Measurements from ENCODE around the gene DUOX1. TPM values are rescaled to one million over a fixed set of nuclear protein-coding genes. Genes with fewer than 3 reads are reported as not detected.

The DUOX1 gene
- polyA plus RNA-seq, 3 donors, result 1.9 to 8.9 (median 8.5) TPM

- DNase-seq, result no peak
Observed at GRCh38 chr15:45105586-45105985, 24.2 kb upstream of the DUOX1 start.

- no peak for DNase-seq
Observed at GRCh38 chr15:45106002-45106790, 23.6 kb upstream of the DUOX1 start.

- DNase-seq, result no peak
Observed at GRCh38 chr15:45107941-45108630, 21.7 kb upstream of the DUOX1 start.

DNA sequence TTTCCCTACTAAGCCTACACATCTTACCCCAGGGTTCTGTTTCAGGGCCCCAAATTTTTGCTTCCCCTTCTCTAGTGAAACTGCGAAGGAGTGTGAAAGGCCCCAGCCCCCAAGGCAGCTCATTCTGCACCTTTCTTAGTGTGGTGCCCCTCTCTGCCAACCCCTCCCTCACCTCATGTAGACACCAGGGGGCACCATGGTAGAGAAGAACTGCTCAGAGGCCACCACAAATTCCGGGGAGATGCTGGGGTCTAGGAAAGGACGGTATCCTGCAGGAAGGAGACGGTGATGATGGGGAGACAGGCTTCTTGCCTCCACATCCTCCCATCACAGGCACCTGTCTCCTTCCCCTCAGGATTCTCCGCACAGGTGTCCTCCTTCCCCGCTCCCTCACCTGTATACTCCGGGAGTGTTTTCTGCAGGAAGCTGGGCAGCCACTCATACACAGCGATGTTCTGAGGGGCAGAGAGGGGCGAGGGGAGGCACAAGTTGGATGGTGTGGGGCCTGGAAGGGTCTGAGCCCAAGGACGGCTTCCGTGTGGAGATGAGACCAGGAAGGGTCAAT is 19.5 kb upstream of the DUOX1 start:
- DNase-seq, result no peak

- DNase-seq, result no peak
Observed at GRCh38 chr15:45111390-45112142, 18.2 kb upstream of the DUOX1 start.

DNA sequence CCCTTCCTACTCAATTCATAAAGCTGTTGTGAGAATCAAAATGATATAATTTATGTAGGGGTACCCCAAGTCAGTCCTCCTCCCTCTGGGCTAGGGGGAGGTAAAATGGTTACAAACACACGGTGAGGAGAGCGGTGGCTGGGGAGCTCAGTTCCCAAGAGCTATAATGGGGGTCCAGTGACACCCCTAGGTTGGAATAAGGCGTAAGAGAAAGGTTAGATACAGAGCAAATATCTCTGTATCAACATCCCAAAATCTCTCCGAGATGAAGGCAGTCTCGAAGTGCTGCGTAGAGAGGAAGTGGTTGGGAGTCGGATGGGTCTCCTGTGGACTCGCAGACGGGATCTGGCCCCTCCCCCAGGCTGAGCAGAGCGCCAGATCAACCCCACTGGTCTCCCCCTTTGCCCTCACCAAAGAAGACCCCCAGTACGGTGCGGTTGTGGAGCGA is 17.6 kb upstream of the DUOX1 start:
- no peak for DNase-seq

GRCh38 chr15:45112591-45113379 is 17.0 kb upstream of the DUOX1 start:
- no peak for DNase-seq

- no peak for DNase-seq
Observed at GRCh38 chr15:45113380-45113990, 16.3 kb upstream of the DUOX1 start.

GRCh38 chr15:45114076-45114750 is 15.6 kb upstream of the DUOX1 start, which contains the start of the genes DUOX2 and DUOXA2:
DUOX2 (minus strand) TSS chr15:45114172; CDS start chr15:45113411, 761 bp downstream.
DUOXA2 (plus strand) TSS chr15:45114326; CDS start chr15:45114606, 280 bp downstream.
- DNase-seq, result no peak

DNA sequence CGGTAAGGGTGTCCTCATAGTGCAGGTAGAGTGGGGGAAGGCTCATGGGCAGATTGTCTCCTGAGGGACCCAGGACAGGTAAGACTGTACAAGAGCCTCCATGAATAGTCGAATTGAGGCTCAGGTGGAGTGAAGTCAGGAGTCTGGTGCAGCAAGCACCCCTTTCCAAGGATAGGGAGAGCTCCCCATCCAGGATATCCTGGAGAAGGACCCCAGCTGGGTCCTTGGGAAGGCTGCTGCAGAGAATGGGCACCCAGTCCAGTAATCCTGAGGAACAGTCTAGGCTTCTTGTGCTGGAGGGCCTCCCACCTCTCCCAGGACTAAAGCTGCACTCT is 15.1 kb upstream of the DUOX1 start:
- no peak for DNase-seq

GRCh38 chr15:45115312-45115820 is 14.4 kb upstream of the DUOX1 start:
- no peak for DNase-seq

DNA sequence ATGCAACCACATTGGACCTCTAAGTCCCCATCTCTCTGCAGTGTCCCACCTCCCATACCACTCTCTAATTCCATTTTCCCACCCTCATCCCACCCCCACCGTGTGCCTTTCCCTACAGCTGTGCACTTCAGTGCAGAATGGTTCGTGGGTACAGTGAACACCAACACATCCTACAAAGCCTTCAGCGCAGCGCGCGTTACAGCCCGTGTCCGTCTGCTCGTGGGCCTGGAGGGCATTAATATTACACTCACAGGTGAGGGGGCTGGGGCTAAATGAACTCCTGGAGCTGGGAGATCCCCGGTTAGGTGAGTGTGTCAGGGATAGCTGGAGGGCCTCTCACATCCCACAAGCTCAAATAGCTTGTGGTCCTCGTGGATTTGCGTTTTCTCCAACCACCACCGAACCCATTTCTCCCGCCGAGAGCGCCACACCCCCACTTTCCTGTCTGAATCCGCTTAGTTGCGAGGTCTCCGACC is 13.8 kb upstream of the DUOX1 start:
- DNase-seq, result no peak

DNA sequence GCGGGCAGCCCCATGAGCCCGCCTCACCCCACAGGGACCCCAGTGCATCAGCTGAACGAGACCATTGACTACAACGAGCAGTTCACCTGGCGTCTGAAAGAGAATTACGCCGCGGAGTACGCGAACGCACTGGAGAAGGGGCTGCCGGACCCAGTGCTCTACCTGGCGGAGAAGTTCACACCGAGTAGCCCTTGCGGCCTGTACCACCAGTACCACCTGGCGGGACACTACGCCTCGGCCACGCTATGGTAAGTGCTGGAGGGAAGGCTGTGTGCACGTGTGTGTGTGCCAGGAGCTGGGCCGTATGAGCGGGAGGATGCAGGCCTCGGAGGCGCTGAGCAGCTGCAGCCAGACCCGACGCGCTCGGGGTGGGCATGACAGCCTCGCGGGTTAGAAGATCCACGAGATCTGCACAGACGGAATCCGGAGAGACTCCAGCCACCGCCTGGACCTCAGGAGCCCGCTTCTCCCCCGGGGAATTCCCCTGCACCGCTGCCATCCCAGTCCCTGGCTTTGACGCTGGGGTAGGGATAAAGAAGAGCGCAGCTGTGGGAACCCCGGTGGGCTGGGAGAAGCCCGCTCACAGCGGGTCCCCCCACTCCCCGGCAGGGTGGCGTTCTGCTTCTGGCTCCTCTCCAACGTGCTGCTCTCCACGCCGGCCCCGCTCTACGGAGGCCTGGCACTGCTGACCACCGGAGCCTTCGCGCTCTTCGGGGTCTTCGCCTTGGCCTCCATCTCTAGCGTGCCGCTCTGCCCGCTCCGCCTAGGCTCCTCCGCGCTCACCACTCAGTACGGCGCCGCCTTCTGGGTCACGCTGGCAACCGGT is 13.1 kb upstream of the DUOX1 start:
- no peak for DNase-seq

DNA sequence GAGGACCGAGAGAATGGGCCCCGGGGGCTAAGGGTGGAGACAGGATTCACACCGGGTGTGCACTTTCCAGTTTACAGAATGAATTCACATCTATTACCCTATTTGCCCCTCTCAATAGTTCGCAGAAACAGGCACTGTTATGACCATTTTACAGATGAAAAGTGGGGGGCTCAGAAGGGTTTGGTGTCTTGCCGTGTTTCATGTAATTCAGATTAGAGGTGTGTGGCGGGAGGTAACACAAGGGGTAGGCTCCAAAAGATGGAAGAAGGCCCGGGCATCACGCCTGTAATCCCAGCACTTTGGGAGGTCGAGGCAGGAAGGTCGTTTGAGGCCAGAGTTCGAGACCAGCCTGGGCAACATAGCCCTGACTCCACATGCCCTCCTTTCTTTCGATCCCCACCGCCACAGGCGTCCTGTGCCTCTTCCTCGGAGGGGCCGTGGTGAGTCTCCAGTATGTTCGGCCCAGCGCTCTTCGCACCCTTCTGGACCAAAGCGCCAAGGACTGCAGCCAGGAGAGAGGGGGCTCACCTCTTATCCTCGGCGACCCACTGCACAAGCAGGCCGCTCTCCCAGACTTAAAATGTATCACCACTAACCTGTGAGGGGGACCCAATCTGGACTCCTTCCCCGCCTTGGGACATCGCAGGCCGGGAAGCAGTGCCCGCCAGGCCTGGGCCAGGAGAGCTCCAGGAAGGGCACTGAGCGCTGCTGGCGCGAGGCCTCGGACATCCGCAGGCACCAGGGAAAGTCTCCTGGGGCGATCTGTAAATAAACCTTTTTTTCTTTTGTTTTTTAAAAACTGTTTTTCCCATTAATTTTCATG is 12.3 kb upstream of the DUOX1 start:
- DNase-seq, result no peak

- DNase-seq, result peak; percentile 95
Observed at GRCh38 chr15:45118131-45118588, 11.6 kb upstream of the DUOX1 start.

GRCh38 chr15:45118996-45119395 is 10.8 kb upstream of the DUOX1 start:
- no peak for DNase-seq

DNA sequence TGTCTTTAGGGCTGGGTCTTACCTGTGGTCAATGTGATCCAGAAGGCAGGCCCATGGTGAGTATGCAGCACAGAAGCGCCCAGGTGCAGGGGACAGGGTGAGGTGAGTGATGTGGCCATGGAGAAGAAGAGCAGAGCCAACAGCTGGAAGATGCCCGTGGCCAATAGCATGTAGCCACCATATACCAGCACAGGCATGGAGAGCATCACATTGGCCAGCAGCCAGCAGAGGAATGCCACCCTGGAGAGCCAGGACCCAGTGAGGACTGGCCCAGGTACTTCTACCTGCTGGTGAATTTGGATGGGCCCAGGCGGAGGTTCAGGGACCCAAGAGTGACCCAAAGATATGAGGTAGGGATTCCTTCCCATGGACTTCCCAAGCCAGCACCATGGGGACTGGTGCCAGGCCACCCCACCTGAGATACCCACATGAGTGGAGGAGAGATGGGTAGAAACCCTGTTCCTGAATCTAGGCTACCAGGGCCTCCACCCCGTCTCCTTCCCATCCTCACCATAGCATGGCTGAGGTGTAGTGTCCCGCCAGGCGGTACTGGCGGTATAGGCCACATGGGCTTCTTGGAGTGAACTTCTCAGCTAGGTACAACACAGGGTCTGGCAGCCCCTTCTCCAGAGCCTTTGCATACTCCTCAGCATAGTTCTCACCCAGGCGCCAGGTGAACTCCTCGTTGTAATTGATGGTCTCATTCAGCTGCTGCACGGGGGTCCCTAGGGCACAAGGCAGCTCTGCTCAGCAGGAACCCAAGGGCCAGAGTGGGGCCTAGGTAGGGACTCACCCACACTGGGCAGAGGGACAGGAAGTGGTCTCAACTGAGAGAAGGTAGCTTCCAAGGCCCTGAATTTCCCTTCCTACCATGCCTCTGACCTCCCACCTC is 9.5 kb upstream of the DUOX1 start:
- no peak for DNase-seq
